HG02938 (cell line): ENCODE results near the gene CNOT10.
"Not testable (repeated sequence)": the region's sequence is repeated elsewhere in the genome, so short reads cannot be mapped to it uniquely, and the experiment has no call there.

Experiments
- ATAC-seq: cut with Tn5 transposase; IDR thresholded peaks from one replicate; pipeline ENCODE4 v1.9.1; 2021; ENCODE audit warnings: mild to moderate bottlenecking, moderate library complexity; ENCODE audit not compliant: unreplicated experiment

CNOT10 gene

GRCh38 chr3:32691847-32692246 lies 6.9 kb downstream of the CNOT10 start:
- ATAC-seq: no peak

GRCh38 chr3:32696523-32696922 lies 11.5 kb downstream of the CNOT10 start:
- no peak for ATAC-seq

GRCh38 chr3:32698506-32698905 lies 13.5 kb downstream of the CNOT10 start:
- ATAC-seq: no peak

GRCh38 chr3:32699429-32699828 lies 14.4 kb downstream of the CNOT10 start:
- ATAC-seq: no peak

- no peak for ATAC-seq
Observed at GRCh38 chr3:32700244-32700643, 15.3 kb downstream of the CNOT10 start.

GRCh38 chr3:32703491-32703972 lies 18.5 kb downstream of the CNOT10 start:
- ATAC-seq: no peak

GRCh38 chr3:32705232-32705631 lies 20.2 kb downstream of the CNOT10 start:
- no peak for ATAC-seq

- no peak for ATAC-seq
Observed at GRCh38 chr3:32706348-32707025, 21.5 kb downstream of the CNOT10 start.

- ATAC-seq: no peak
Observed at GRCh38 chr3:32707026-32707370, 22.0 kb downstream of the CNOT10 start.

GRCh38 chr3:32708672-32709283 lies 23.8 kb downstream of the CNOT10 start:
- no peak for ATAC-seq

GRCh38 chr3:32709346-32709745 lies 24.4 kb downstream of the CNOT10 start:
- no peak for ATAC-seq

- ATAC-seq: no peak
Observed at GRCh38 chr3:32712506-32713055, 27.6 kb downstream of the CNOT10 start.

- ATAC-seq: no peak
Observed at GRCh38 chr3:32713181-32713580, 28.2 kb downstream of the CNOT10 start.

GRCh38 chr3:32719335-32719734 lies 34.3 kb downstream of the CNOT10 start:
- no peak for ATAC-seq

GRCh38 chr3:32719931-32720330 lies 34.9 kb downstream of the CNOT10 start:
- ATAC-seq: no peak

GRCh38 chr3:32725721-32726120 lies 40.7 kb downstream of the CNOT10 start:
- no peak for ATAC-seq

- no peak for ATAC-seq
Observed at GRCh38 chr3:32733631-32734229, 48.7 kb downstream of the CNOT10 start.

GRCh38 chr3:32734756-32735155 lies 49.8 kb downstream of the CNOT10 start:
- ATAC-seq: no peak

GRCh38 chr3:32743470-32743869 lies 58.5 kb downstream of the CNOT10 start:
- ATAC-seq: not testable (repeated sequence)

GRCh38 chr3:32743934-32744333 lies 58.9 kb downstream of the CNOT10 start:
- no peak for ATAC-seq

- no peak for ATAC-seq
Observed at GRCh38 chr3:32751377-32751776, 66.4 kb downstream of the CNOT10 start.

GRCh38 chr3:32755761-32756160 lies 70.8 kb downstream of the CNOT10 start:
- ATAC-seq: no peak
